OCI-LY7 (cell line): Measurements from ENCODE around the gene MPPED1.

Source experiments
- EZH2phosphoT487 ChIP-seq: fragments of 200-600 bp; sonication (generic); IDR thresholded peaks from 2 replicates; pipeline ENCODE4 v1.6.1; 2018; ENCODE audit warnings: low read depth, borderline replicate concordance, mild to moderate bottlenecking, mixed run types, antibody characterized with exemption, low read length, moderate library complexity, mixed read lengths
- TF ChIP-seq, protein P1 (sequence below): fragments of 200-600 bp; sonication (generic); conservative IDR thresholded peaks from 2 replicates; pipeline ENCODE4 v1.5.1; 2014; ENCODE audit warnings: mild to moderate bottlenecking, antibody characterized with exemption, low read length, moderate library complexity, mixed read lengths

DNA sequence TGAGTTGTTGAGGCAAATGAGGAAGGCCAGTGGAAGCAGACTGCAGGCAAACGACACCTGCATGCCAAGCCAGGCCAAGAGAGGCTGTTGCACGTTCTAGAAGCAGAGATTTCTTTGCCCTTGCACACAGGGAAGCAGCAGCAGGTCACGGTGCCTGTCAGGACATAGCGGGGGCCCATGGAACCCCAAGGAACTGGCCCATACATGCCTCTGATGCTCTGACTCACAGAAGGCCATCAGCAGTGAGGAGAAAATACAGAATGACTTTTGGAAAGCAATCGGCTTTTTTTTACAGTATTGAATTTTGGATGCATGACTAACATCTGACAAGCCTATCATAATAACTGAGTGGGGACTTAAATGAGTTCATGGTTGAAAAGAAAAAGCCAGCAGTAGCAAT, 123.9 kb downstream of the MPPED1 start:
- TF ChIP-seq, protein P1, sequence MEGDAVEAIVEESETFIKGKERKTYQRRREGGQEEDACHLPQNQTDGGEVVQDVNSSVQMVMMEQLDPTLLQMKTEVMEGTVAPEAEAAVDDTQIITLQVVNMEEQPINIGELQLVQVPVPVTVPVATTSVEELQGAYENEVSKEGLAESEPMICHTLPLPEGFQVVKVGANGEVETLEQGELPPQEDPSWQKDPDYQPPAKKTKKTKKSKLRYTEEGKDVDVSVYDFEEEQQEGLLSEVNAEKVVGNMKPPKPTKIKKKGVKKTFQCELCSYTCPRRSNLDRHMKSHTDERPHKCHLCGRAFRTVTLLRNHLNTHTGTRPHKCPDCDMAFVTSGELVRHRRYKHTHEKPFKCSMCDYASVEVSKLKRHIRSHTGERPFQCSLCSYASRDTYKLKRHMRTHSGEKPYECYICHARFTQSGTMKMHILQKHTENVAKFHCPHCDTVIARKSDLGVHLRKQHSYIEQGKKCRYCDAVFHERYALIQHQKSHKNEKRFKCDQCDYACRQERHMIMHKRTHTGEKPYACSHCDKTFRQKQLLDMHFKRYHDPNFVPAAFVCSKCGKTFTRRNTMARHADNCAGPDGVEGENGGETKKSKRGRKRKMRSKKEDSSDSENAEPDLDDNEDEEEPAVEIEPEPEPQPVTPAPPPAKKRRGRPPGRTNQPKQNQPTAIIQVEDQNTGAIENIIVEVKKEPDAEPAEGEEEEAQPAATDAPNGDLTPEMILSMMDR, result no peak
- no peak for TF ChIP-seq EZH2phosphoT487
